Right renal pelvis (tissue), 4 donors: ENCODE data around the gene C10orf71. TPM values are rescaled to one million over a fixed set of nuclear protein-coding genes. Genes with fewer than 3 reads are reported as not detected.

Source experiments
- DNase-seq, 4 donors: peaks; one replicate each; pipeline ENCODE4 v3.0.0-alpha.2; 2013; ENCODE audit warnings: low read depth in 4 of 4, low spot score in 3 of 4, missing footprints in 1 of 4
- polyA plus RNA-seq, 4 donors: library from polyadenylated mRNA; unstranded; fragments of 120-200 nt; gene quantifications; one replicate each; pipeline ENCODE4 v1.2.1, GENCODE V29; 2013; ENCODE audit not compliant: insufficient read length in 4 of 4

The C10orf71 gene
- polyA plus RNA-seq, 4 donors, result 0.10 to 0.17 (median 0.14) TPM

DNA sequence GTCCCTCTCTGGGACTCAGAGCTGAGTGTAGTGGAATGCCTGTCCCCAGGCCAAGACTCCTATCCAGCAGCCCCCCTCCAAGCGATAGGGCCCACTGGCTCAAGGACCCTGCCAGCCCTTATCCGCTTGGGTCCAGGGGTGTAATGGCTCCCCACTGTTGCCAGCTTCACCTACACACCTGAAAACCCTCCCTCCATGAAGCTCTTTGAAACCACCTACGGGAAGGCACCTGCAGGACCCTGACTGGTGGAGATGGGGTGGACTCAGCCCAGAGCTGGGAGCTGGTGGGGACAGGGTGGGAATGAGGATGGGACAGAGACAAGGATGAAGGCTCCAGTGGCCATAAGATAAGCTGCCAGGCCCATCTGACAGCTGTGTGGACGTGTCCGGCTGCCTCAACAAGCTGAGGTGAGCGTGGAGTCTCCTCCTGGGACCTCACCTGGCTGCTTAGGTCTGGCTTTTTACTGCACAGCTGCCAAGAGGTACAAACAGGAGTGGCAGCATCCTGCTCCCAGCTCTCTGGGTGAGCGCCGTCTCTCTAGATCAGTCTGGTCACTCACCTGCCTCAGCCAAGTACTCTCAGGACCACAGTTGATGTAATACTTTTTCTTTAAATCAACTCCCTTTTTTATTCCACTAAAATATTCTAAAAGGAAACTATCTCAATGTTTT, 55.1 kb downstream of the C10orf71 start:
- no peak for DNase-seq

DNA sequence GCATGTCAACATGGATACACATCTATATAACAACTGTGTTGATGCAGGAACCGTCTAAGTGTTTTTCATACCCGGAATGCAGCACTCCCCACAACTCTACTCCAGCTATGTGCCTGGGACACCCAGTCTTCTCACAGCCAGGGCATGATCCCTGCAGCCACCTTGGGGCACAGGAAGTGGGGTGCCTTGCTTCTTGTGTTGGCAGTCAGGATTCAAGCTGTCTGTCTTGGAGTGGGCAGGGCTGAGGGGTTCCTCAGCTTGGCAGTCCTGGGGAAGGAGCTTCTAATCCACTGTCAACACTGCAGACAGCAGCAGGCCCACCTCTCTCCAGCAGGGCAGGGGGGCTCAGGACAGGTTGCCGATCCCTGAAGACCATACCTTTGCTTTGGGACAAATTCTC, 55.6 kb downstream of the C10orf71 start:
- DNase-seq, result no peak

- no peak for DNase-seq
Measured at GRCh38 chr10:49355221-49355620, 56.3 kb downstream of the C10orf71 start.

- no peak for DNase-seq
Measured at GRCh38 chr10:49356181-49356580, 57.2 kb downstream of the C10orf71 start.

DNA sequence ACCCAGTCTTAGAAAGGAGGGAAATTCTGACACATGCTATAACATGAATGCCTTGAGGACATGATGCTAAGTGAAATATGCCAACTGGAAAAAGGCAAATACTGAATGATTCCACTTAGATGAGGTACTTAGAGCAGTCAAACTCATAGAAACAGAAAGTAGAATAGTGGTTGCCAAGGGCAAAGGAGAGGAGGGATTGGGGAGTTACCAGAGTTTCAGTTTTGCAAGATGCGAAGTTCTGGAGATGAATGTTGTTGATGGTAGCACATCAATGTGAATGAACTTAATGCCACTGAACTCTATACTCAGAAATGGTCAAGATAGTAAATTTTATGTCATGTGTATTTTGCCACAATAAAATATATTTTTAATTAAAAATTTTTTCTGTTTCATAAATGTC, 58.0 kb downstream of the C10orf71 start:
- DNase-seq, result no peak

GRCh38 chr10:49357910-49358309, 58.9 kb downstream of the C10orf71 start:
- no peak for DNase-seq

DNA sequence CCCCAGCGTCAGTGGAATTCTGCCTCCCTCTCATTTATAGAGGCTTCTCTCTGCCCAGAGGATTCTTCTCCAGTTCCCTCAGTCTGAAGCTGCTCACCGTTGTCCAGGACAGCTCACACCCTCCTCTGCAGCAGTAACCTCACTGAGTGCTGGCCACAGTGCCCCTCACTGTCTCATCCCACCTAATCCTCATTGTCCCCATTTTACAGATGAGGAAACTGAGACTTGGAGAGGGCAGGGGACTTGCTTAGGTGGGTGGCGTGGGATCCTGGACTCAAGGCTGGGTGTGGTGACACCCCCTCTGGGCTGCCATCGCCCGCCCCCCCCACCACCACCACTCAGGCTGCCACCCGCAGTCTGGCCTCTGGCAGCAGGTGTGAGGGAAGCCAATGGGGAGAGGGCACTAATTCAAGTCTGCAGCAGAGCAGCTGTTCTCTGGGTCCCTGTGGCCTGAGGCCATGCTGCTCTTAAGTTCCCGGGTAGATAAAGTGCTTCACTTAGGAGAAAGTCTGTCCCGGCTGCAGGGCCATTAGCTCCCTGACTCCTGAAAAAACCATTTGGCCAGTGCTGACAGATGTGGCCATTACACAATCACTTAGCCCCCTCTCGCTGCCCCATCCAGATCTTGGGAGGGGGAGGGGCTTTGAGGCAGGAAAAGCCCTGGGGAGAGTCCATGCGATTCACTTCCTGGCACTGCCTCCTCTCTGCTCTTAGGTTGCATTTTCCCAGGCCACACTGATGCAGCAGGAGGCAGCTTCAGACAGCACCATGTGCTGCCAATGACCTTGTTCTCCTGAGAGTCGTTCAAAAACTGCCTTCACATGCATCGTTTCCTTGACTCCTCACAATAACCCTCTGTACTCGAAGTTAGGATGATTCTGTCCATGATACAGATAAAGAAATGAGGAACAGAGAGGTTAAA, 60.6 kb downstream of the C10orf71 start:
- no peak for DNase-seq

- no peak for DNase-seq
Measured at GRCh38 chr10:49360271-49361177, 61.6 kb downstream of the C10orf71 start.

GRCh38 chr10:49361178-49361554, 62.2 kb downstream of the C10orf71 start:
- DNase-seq, result no peak

- DNase-seq, result no peak
Measured at GRCh38 chr10:49361735-49362568, 63.0 kb downstream of the C10orf71 start.

DNA sequence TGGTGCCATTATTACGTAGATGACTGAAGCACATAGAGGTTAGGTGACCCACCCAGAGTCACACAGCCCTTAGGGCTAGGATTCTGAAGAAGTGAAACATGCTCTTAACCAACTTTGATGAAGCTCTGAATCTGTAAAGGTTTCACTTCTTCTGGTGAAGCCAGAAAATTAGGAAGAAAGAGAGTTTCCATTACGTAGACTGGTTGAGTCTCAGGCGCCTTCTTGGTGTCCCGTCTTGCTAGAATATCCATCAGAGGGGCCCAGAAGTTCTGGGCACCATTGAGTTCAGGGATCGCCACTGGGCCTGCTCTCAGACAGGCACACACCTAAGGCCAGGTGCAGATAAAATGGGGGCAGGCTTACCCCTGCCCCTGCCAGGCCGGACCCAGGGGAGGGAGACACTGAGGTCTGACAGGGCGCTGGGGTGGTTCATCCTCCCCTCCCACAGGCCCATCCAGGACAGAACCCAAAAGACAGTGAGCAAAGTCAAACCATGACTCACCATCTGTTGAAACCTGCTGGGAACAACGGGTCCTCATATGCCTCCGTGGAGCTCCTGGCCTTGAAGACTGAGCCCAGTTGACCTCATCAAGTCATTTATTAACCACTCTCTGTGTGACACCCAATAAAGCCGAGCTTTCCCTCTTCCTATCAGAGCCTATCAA, 63.8 kb downstream of the C10orf71 start:
- DNase-seq, result no peak

DNA sequence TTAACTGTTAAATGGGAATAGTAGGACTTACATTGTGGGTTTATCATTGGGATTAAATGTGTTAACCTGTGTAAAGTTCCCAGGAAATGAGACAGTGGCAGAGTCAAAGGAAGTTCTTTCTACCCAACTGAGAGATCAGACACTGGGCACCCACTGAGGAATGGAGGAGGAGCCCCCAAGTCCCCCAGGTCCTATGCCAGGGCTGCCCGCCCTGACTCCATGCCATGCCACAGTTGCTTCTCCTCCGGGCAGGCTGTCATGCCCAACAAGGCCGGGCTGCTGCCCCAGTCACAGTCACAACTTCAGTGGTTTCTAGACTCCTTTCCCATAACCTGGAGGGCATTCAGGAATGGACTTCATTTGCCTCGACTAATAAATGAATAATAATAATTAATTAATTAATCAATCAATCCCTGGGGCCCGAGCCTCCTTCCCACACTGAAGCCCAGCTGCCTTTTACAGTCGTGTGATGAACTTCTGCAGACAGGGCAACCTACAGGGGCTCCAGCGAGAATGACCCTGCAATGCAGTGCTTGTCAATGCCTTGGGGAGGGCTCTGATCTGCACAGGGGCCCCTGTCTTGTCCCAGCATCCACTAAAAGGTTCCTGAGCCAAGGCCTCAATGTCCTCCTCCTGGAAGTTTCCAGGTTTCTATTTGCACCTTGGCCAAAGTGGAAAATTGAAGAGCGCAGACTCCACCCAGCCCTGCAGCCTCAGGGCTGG, 64.5 kb downstream of the C10orf71 start:
- DNase-seq, result no peak

DNA sequence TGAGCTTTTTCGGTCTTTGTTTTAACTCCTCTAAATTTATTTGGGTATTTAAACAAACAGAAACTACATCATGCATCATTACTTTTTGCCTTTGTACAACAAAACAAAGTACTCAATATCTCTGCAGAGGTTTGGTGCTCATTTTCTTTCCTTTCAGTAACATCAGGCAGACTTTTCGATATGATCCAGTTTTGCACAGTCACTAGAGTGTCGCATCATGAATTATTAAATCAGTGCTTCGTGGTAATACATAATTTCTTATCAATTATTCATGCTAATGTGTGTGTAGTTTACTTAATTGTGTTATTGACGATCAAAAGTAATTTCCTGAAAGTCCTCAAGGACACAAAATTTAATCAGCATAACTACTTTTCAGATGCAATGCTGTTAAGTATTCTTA, 65.1 kb downstream of the C10orf71 start:
- no peak for DNase-seq

DNA sequence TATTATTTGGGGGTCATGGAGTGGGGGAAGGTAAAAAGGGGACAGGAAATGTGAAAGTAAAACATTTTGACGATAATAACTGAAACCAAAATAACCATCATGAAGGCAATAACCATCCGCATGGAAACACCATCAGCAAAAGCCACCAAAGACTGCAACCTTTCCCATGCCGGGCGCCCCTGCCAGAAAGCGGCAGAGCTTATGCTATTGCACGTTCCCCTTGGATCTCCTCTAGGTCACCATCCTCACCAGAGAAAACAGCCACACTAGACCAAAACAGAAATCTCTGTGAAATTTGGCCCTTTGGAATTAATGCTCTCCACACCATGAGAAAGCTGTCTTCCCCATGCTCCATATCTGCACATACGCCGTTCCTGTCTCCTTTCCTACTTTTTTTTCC, 65.8 kb downstream of the C10orf71 start:
- DNase-seq, result no peak

- DNase-seq, result no peak
Measured at GRCh38 chr10:49365275-49365674, 66.3 kb downstream of the C10orf71 start.

GRCh38 chr10:49365675-49366415, 66.9 kb downstream of the C10orf71 start:
- no peak for DNase-seq

DNA sequence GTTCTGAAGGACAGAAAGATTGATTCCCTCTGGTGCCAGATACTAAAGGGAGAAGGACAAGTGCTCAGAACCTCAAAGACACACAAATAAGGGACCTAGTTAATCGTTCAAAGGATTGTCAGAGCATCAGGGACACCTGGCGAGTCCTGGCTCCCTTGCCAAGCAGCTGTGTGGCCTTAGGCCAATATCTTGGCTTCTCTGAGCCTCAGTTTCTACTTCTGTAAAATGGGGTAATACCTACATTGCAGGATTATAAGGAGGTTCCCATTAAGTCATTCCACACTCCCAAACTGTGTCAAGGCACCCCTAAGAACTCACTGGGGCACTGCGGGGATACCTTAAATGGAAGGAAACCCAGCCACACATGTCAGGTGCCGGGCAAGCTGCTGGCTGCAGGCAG, 67.5 kb downstream of the C10orf71 start:
- no peak for DNase-seq

DNA sequence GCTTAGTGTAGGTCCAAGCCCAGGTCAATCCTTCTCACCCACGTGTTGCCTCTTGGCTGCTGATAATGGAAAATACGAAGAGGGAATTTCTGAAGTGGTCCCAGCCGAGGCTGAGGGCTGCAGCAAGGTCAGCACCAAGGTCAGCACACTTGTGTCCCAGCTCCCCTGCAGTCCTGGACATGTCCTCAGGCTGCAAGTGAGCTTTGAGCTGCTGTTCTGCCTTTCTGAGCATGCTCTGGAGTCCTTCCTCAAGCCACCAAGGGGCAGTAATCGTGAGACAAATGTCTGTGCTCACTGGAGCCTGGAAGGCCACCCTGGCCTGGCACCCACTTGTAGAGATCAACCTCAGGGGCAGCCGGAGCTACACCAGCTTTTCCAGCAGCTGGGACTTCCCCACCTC, 68.6 kb downstream of the C10orf71 start:
- no peak for DNase-seq
